K562 (cell line): Measurements from ENCODE around the gene PRKG1.

Source experiments
- BHLHE40 ChIP-seq: IDR thresholded peaks from 2 replicates; pipeline ENCODE4 v1.6.1; 2011; ENCODE audit warnings: low read length, improper control_type of control experiment
- CHCHD3 ChIP-seq: fragments of 250-450 bp; sonication (Bioruptor Pico); IDR thresholded peaks from 2 replicates; pipeline ENCODE4 v2.1.2; 2022; ENCODE audit warnings: mild to moderate bottlenecking
- EP300 ChIP-seq: IDR thresholded peaks from 2 replicates; pipeline ENCODE4 v1.6.1; 2012; ENCODE audit warnings: low read length, improper control_type of control experiment
- FOS ChIP-seq: IDR thresholded peaks from 3 replicates; pipeline ENCODE4 v1.6.1; 2011; ENCODE audit not compliant: insufficient read length; ENCODE audit errors: extremely low read depth
- KAT8 ChIP-seq: fragments of 450-650 bp; IDR thresholded peaks from 2 replicates; pipeline ENCODE4 v1.6.1; 2016; ENCODE audit warnings: low read depth, mild to moderate bottlenecking
- NR2C2 ChIP-seq, 2 experiments: fragments of 200-800 bp in 1 of 2; sonication (Bioruptor generic) in 1 of 2; sonication (generic) in 1 of 2; formaldehyde crosslinking in 1 of 2; IDR thresholded peaks; 2 replicates each; pipeline versions ENCODE4 v1.6.1 to v1.8.0; 2016 to 2022; ENCODE audit warnings: mild to moderate bottlenecking in 1 of 2, missing compliant biosample characterization in 1 of 2, missing genetic modification characterization in 1 of 2, missing genetic modification reagents in 1 of 2
- SNIP1 ChIP-seq: fragments of 450-650 bp; IDR thresholded peaks from 2 replicates; pipeline ENCODE4 v1.7.1; 2017; ENCODE audit warnings: low read depth, mild to moderate bottlenecking
- TAF1 ChIP-seq: IDR thresholded peaks from 2 replicates; pipeline ENCODE4 v1.6.1; 2011; ENCODE audit warnings: mild to moderate bottlenecking, low read length, moderate library complexity; ENCODE audit not compliant: insufficient read depth, control insufficient read depth, severe bottlenecking; ENCODE audit errors: extremely low read depth
- TAF9B ChIP-seq: fragments of 450-650 bp; IDR thresholded peaks from 2 replicates; pipeline ENCODE4 v1.6.1; 2018; ENCODE audit warnings: mild to moderate bottlenecking; ENCODE audit not compliant: partially characterized antibody
- TF ChIP-seq, protein P1 (sequence below), 3 experiments: IDR thresholded peaks in 2 of 3; conservative IDR thresholded peaks in 1 of 3; 2 replicates each; pipeline ENCODE4 v1.5.1; 2011 to 2012; ENCODE audit warnings: low read length in 3 of 3, mild to moderate bottlenecking in 3 of 3, control low read depth in 2 of 3, improper control_type of control experiment in 1 of 3, inconsistent platforms in 1 of 3, low read depth in 1 of 3, mixed read lengths in 1 of 3, moderate library complexity in 1 of 3; ENCODE audit not compliant: insufficient read depth in 2 of 3
- TF ChIP-seq, protein P2 (sequence below): IDR thresholded peaks from 2 replicates; pipeline ENCODE4 v1.6.1; 2011; ENCODE audit warnings: borderline replicate concordance, low read depth, mild to moderate bottlenecking, moderate library complexity, low read length; ENCODE audit not compliant: insufficient read depth, poor library complexity, severe bottlenecking
- TF ChIP-seq, protein P3 (sequence below): sonication (generic); formaldehyde crosslinking; IDR thresholded peaks from 2 replicates; pipeline ENCODE4 v1.8.1; 2023; ENCODE audit warnings: mild to moderate bottlenecking, missing genetic modification reagents, moderate library complexity
- TF ChIP-seq, protein P4 (sequence below): sonication (generic); formaldehyde crosslinking; IDR thresholded peaks from 2 replicates; pipeline ENCODE4 v1.8.1; 2023; ENCODE audit warnings: mild to moderate bottlenecking, missing genetic modification reagents

DNA sequence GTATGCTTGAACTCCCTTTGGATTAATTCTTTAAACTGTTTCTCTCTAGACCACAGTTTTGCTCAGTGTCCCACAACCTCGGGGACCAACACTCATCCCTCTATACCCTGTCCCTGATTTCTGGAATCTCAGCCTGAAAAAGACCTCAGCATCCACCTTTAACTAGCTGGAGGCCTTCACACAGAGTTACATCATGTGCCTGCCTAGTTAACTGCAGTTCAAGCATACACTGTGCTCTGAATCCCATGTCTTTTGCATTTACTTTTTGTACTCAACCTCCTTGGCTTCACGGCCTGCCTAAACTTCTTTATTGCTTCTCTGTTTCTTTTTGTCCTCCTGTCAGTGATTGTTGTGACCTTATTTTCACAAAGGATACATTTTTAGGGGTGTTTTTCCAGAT lies 66.7 kb downstream of the PRKG1 start:
- no peak for TF ChIP-seq BHLHE40
- no peak for TF ChIP-seq NR2C2 (CRISPR knock-in tag; IDR thresholded peaks at IDR 0.05)
- TF ChIP-seq NR2C2 (tag; IDR thresholded peaks at IDR 0.05): no peak
- TF ChIP-seq SNIP1: no peak
- TF ChIP-seq FOS: no peak
- TF ChIP-seq TAF9B: no peak
- TF ChIP-seq, protein P1, sequence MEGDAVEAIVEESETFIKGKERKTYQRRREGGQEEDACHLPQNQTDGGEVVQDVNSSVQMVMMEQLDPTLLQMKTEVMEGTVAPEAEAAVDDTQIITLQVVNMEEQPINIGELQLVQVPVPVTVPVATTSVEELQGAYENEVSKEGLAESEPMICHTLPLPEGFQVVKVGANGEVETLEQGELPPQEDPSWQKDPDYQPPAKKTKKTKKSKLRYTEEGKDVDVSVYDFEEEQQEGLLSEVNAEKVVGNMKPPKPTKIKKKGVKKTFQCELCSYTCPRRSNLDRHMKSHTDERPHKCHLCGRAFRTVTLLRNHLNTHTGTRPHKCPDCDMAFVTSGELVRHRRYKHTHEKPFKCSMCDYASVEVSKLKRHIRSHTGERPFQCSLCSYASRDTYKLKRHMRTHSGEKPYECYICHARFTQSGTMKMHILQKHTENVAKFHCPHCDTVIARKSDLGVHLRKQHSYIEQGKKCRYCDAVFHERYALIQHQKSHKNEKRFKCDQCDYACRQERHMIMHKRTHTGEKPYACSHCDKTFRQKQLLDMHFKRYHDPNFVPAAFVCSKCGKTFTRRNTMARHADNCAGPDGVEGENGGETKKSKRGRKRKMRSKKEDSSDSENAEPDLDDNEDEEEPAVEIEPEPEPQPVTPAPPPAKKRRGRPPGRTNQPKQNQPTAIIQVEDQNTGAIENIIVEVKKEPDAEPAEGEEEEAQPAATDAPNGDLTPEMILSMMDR (IDR thresholded peaks at IDR 0.05 in 2 of 3, conservative IDR thresholded peaks at IDR 0.05 in 1 of 3; ENCODE audit: insufficient read depth in 2 of 3, low read depth in 1 of 3, low read length in 3 of 3): no peak
- TF ChIP-seq, protein P2, sequence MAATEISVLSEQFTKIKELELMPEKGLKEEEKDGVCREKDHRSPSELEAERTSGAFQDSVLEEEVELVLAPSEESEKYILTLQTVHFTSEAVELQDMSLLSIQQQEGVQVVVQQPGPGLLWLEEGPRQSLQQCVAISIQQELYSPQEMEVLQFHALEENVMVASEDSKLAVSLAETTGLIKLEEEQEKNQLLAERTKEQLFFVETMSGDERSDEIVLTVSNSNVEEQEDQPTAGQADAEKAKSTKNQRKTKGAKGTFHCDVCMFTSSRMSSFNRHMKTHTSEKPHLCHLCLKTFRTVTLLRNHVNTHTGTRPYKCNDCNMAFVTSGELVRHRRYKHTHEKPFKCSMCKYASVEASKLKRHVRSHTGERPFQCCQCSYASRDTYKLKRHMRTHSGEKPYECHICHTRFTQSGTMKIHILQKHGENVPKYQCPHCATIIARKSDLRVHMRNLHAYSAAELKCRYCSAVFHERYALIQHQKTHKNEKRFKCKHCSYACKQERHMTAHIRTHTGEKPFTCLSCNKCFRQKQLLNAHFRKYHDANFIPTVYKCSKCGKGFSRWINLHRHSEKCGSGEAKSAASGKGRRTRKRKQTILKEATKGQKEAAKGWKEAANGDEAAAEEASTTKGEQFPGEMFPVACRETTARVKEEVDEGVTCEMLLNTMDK: no peak
- no peak for TF ChIP-seq TAF1
- no peak for TF ChIP-seq CHCHD3
- TF ChIP-seq KAT8: no peak
- TF ChIP-seq, protein P3, sequence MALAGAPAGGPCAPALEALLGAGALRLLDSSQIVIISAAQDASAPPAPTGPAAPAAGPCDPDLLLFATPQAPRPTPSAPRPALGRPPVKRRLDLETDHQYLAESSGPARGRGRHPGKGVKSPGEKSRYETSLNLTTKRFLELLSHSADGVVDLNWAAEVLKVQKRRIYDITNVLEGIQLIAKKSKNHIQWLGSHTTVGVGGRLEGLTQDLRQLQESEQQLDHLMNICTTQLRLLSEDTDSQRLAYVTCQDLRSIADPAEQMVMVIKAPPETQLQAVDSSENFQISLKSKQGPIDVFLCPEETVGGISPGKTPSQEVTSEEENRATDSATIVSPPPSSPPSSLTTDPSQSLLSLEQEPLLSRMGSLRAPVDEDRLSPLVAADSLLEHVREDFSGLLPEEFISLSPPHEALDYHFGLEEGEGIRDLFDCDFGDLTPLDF (CRISPR knock-in tag): no peak
- no peak for TF ChIP-seq EP300
- TF ChIP-seq, protein P4, sequence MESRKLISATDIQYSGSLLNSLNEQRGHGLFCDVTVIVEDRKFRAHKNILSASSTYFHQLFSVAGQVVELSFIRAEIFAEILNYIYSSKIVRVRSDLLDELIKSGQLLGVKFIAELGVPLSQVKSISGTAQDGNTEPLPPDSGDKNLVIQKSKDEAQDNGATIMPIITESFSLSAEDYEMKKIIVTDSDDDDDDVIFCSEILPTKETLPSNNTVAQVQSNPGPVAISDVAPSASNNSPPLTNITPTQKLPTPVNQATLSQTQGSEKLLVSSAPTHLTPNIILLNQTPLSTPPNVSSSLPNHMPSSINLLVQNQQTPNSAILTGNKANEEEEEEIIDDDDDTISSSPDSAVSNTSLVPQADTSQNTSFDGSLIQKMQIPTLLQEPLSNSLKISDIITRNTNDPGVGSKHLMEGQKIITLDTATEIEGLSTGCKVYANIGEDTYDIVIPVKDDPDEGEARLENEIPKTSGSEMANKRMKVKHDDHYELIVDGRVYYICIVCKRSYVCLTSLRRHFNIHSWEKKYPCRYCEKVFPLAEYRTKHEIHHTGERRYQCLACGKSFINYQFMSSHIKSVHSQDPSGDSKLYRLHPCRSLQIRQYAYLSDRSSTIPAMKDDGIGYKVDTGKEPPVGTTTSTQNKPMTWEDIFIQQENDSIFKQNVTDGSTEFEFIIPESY (CRISPR knock-in tag): no peak
